ENCODE data around the gene LBHD2. TPM values are rescaled to one million over a fixed set of nuclear protein-coding genes. Genes with fewer than 3 reads are reported as not detected.
A peak's percentile ranks its signal among the peaks of the same experiment; 100 is the strongest.

Gene LBHD2
- total and polyA plus RNA-seq, 2 of the 13 experiments (the other 11 are each of a cell fraction or from before 2014, with no cell fraction given): 0.67 to 1.00 TPM

DNA sequence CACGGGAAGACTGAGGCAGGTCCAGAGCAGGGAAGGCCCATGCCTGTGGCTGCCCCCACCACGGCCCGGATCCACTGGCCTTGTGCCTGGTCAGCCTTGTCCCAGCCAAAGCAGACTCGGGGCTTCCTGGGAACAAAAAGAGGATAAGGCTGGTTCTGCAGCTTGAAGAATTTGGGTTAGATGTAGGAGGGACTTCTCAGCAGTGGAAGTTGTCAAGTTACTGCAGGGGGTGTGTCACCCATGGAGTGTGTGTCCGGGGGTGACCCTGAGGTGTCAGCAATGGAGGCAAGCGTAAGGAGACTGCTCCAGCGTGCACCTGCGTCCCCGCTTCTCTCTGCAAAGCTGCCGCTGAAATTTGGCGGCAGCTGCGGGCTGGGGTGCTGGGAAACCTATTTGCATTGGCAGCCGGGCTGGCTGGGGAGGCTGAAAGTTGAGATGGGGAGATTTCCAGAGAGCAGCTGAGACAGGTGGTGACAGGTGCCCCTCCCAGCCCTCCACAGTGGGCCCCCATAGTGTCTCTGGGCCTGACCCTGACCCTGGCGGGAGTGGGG, 26.7 kb downstream of the LBHD2 start:
- Histone ChIP-seq H3K9me3 (ENCODE audit: low read length) (no peaks in the 10 kb centered on the region), H3K4me2 (ENCODE audit: low read depth, low read length) (no peak overlapping the region), H2AFZ (ENCODE audit: low read length) (no peak overlapping the region), H4K20me1 (ENCODE audit: insufficient read depth, low read length) (peaks cover 5% of the 10 kb centered on the region; the same call in 1 of the 2 replicates), H3K4me1 (ENCODE audit: insufficient read depth, low read length) (peaks cover 95% of the 10 kb centered on the region), H3K4me3 (replicated peaks in 1 of 3; ENCODE audit: insufficient read depth in 1 of 3, low read depth in 2 of 3, low read length in 3 of 3) (no peak overlapping the region), H3K27ac (ENCODE audit: extremely low read length, insufficient read depth, low read length) (no peak overlapping the region), H3K9ac (ENCODE audit: insufficient read depth, low read depth, low read length) (no peak overlapping the region), H3K79me2 (ENCODE audit: insufficient read depth, low read length) (no peaks in the 10 kb centered on the region), H3K27me3 (ENCODE audit: control insufficient read depth in 1 of 2, insufficient read depth in 2 of 2, low read length in 2 of 2) (no peaks in the 10 kb centered on the region), H3K36me3 (replicated peaks in 1 of 2; ENCODE audit: control insufficient read depth in 1 of 2, insufficient read depth in 2 of 2, low read length in 2 of 2) (peaks cover 2 to 5% of the 10 kb centered on the region in 2 experiments; a peak in 1 of 5 replicates)
- no peak for ATAC-seq
- CTCF ChIA-PET (ENCODE audit: low intra/inter-chr PET ratio, low total read pairs): no interaction called here
- in situ Hi-C loops (cut with HindIII; ENCODE audit: extremely low pct_ligation_motif_present, low pct_unique_long_range_greater_than_20kb): no loop called here
- FAIRE-seq: no peak
- DNase-seq (ENCODE audit: low spot score): no peak
- no TSS peak for BruUV-seq (replicated peaks)
- intact Hi-C loops (cut with micrococcal nuclease; ENCODE audit: unreplicated experiment): no loop called here
- no peak for TF ChIP-seq ZNF274 (CRISPR knock-in tag; IDR thresholded peaks at IDR 0.05)
- 0 out of 2 replicates have a peak, but pooled peaks have one; percentile 5 for TF ChIP-seq HNF4A (CRISPR knock-in tag; IDR thresholded peaks at IDR 0.05)
- TF ChIP-seq POLR2AphosphoS5 (IDR thresholded peaks at IDR 0.05; ENCODE audit: low read depth, low read length): no peak
- TF ChIP-seq NONO (IDR thresholded peaks at IDR 0.05): no peak
- 0 out of 2 replicates have a peak, but pooled peaks have one; percentile 5 for TF ChIP-seq NONO (CRISPR knock-in tag; conservative IDR thresholded peaks at IDR 0.05)
- no peak for TF ChIP-seq WIZ (CRISPR knock-in tag; IDR thresholded peaks at IDR 0.05)
- 0 out of 4 replicates have a peak, but pooled peaks of 1 of the 2 experiments have one; percentile 3 for TF ChIP-seq POLR2A (IDR thresholded peaks at IDR 0.05; ENCODE audit: insufficient read depth in 1 of 2, low read depth in 2 of 2, low read length in 2 of 2)
- peak; percentile 53 for TF ChIP-seq AGO1 (IDR thresholded peaks at IDR 0.05; ENCODE audit: low read depth, low read length, poor library complexity, severe bottlenecking)
- TF ChIP-seq, protein P1, sequence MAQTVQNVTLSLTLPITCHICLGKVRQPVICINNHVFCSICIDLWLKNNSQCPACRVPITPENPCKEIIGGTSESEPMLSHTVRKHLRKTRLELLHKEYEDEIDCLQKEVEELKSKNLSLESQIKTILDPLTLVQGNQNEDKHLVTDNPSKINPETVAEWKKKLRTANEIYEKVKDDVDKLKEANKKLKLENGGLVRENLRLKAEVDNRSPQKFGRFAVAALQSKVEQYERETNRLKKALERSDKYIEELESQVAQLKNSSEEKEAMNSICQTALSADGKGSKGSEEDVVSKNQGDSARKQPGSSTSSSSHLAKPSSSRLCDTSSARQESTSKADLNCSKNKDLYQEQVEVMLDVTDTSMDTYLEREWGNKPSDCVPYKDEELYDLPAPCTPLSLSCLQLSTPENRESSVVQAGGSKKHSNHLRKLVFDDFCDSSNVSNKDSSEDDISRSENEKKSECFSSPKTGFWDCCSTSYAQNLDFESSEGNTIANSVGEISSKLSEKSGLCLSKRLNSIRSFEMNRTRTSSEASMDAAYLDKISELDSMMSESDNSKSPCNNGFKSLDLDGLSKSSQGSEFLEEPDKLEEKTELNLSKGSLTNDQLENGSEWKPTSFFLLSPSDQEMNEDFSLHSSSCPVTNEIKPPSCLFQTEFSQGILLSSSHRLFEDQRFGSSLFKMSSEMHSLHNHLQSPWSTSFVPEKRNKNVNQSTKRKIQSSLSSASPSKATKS (CRISPR knock-in tag; IDR thresholded peaks at IDR 0.05): no peak
- POLR2A ChIA-PET: interaction anchor here (1.3 to 5.9 kb wide), 2 partner anchors 10 to 16 kb away, joined by 3 to 55 read pairs; no protein-coding TSS in a partner anchor
- WGBS (ENCODE audit: low lambda C conversion rate): 70% methylated on average over 14 of the region's 14 CpGs
